ENCODE measurements around the gene SESN2. TPM values are rescaled to one million over a fixed set of nuclear protein-coding genes. Genes with fewer than 3 reads are reported as not detected.

Gene SESN2
- total RNA-seq, 1 experiment from 2014 or later, result 36.8 TPM

DNA sequence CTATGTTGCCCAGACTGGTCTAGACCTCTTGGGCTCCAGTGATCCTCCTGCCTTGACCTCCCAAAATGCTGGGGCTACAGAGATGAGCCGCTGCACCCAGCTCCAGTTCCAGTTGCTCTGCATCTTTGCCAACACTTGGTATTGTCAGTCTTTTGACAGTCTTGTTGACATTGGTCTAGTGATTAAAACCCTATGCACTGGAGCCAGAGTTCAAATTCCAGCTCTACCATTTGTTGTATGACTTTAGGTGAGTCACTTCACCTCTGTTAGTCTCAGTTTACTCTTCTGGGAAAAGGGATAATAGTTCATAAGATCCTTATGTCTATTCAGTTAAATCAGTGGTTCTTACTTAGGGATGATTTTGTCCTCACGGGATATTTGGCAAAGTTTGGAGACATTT is 36.6 kb downstream of the SESN2 start:
- Histone ChIP-seq H3K4me2 (ENCODE audit: low read length) (no peak overlapping the region), H3K79me2 (ENCODE audit: insufficient read depth, low read length) (no peaks in the 10 kb centered on the region), H3K27me3 (ENCODE audit: insufficient read depth, low read length) (no peaks in the 10 kb centered on the region), H3K9ac (ENCODE audit: low read length) (no peak overlapping the region), H3K36me3 (ENCODE audit: control insufficient read depth in 1 of 2, insufficient read depth in 2 of 2, low read length in 2 of 2) (no peaks in the 10 kb centered on the region), H2AFZ (ENCODE audit: low read depth, low read length, poor library complexity, severe bottlenecking) (no peak overlapping the region), H3K4me1 (ENCODE audit: control insufficient read depth in 1 of 2, insufficient read depth in 2 of 2, low read length in 2 of 2) (peaks cover 0 to 9% of the 10 kb centered on the region in 2 experiments; a peak in 1 of 4 replicates), H3K9me2 (ENCODE audit: insufficient read depth) (no peaks in the 10 kb centered on the region), H3K27ac (ENCODE audit: low read depth, low read length) (no peak overlapping the region), H3K4me3 (replicated peaks in 1 of 2; ENCODE audit: low read depth in 1 of 2, low read length in 2 of 2) (no peak overlapping the region), H4K20me1 (ENCODE audit: insufficient read depth) (no peaks in the 10 kb centered on the region), H3K9me3 (ENCODE audit: control insufficient read depth in 1 of 2, insufficient read depth in 1 of 2, low read depth in 1 of 2, low read length in 2 of 2) (no peaks in the 10 kb centered on the region)
- CTCF ChIA-PET, result no interaction called here
- RAD21 ChIA-PET (ENCODE audit: low non-redundant PET in 1 of 2, low total read pairs in 2 of 2, uncharacterized antibody in 2 of 2, unreplicated experiment in 2 of 2), result no interaction called here
- BruUV-seq (replicated peaks), result no TSS peak
- DNase-seq (ENCODE audit: low read depth, low spot score) (no peak), ATAC-seq (no peak)
- intact Hi-C loops (cut with micrococcal nuclease), result no loop called here
- TF ChIP-seq EGR1 (IDR thresholded peaks at IDR 0.05; ENCODE audit: low read depth) (no peak), ELF1 (IDR thresholded peaks at IDR 0.05; ENCODE audit: borderline replicate concordance, low read depth) (no peak)
- POLR2A ChIA-PET, result interaction anchor here (0.6 kb wide), 1 partner anchor 155 kb away, joined by 3 read pairs; no protein-coding TSS in a partner anchor

GRCh38 chr1:28296401-28297261 is 37.3 kb downstream of the SESN2 start:
- no peaks in the 10 kb centered on the region for H3K9me2 ChIP-seq (ENCODE audit: insufficient read depth)
- CTCF ChIA-PET, result no interaction called here
- DNase-seq (ENCODE audit: low read depth, low spot score) (no peak), ATAC-seq (no peak)
- no peaks in the 10 kb centered on the region for H3K36me3 ChIP-seq (ENCODE audit: control insufficient read depth in 1 of 2, insufficient read depth in 2 of 2, low read length in 2 of 2)
- POLR2A ChIA-PET, result no interaction called here
- H3K9ac ChIP-seq (ENCODE audit: low read length), result no peak overlapping the region
- H3K4me3 ChIP-seq (replicated peaks in 1 of 2; ENCODE audit: low read depth in 1 of 2, low read length in 2 of 2), result no peak overlapping the region
- RAD21 ChIA-PET (ENCODE audit: low non-redundant PET in 1 of 2, low total read pairs in 2 of 2, uncharacterized antibody in 2 of 2, unreplicated experiment in 2 of 2), result no interaction called here
- no TSS peak for BruUV-seq (replicated peaks)
- no peak overlapping the region for H3K4me2 ChIP-seq (ENCODE audit: low read length)
- H3K4me1 ChIP-seq (ENCODE audit: control insufficient read depth in 1 of 2, insufficient read depth in 2 of 2, low read length in 2 of 2), result peaks cover 0 to 9% of the 10 kb centered on the region in 2 experiments; a peak in 1 of 4 replicates
- H3K27ac ChIP-seq (ENCODE audit: low read depth, low read length), result no peak overlapping the region
- no peaks in the 10 kb centered on the region for H4K20me1 ChIP-seq (ENCODE audit: insufficient read depth)
- H3K9me3 ChIP-seq (ENCODE audit: control insufficient read depth in 1 of 2, insufficient read depth in 1 of 2, low read depth in 1 of 2, low read length in 2 of 2), result no peaks in the 10 kb centered on the region
- intact Hi-C loops (cut with micrococcal nuclease), result no loop called here
- H3K27me3 ChIP-seq (ENCODE audit: insufficient read depth, low read length), result no peaks in the 10 kb centered on the region
- no peak for TF ChIP-seq CBX3 (IDR thresholded peaks at IDR 0.05; ENCODE audit: low read depth)
- no peak for TF ChIP-seq YY1 (IDR thresholded peaks at IDR 0.05; ENCODE audit: extremely low read depth, insufficient replicate concordance, low read depth, low read length)
- TF ChIP-seq CTCF (IDR thresholded peaks at IDR 0.05 in 2 of 3, conservative IDR thresholded peaks at IDR 0.05 in 1 of 3; ENCODE audit: borderline replicate concordance in 1 of 3, insufficient read depth in 1 of 3, low read depth in 2 of 3, low read length in 2 of 3), result no peak
- no peak for TF ChIP-seq SIN3A (IDR thresholded peaks at IDR 0.05; ENCODE audit: low read depth)
- TF ChIP-seq EZH2 (IDR thresholded peaks at IDR 0.05), result no peak
- TF ChIP-seq POLR2A (IDR thresholded peaks at IDR 0.05; ENCODE audit: borderline replicate concordance, extremely low read depth, insufficient read depth, insufficient read length), result no peak
- TF ChIP-seq EGR1 (IDR thresholded peaks at IDR 0.05; ENCODE audit: low read depth), result no peak
- no peak for TF ChIP-seq ZFX (IDR thresholded peaks at IDR 0.05)
- TF ChIP-seq SP1 (IDR thresholded peaks at IDR 0.05; ENCODE audit: low read depth), result no peak
- TF ChIP-seq SRF (IDR thresholded peaks at IDR 0.05; ENCODE audit: low read depth), result no peak
- no peak for TF ChIP-seq CEBPB (IDR thresholded peaks at IDR 0.05; ENCODE audit: low read depth)
- TF ChIP-seq, protein P1, sequence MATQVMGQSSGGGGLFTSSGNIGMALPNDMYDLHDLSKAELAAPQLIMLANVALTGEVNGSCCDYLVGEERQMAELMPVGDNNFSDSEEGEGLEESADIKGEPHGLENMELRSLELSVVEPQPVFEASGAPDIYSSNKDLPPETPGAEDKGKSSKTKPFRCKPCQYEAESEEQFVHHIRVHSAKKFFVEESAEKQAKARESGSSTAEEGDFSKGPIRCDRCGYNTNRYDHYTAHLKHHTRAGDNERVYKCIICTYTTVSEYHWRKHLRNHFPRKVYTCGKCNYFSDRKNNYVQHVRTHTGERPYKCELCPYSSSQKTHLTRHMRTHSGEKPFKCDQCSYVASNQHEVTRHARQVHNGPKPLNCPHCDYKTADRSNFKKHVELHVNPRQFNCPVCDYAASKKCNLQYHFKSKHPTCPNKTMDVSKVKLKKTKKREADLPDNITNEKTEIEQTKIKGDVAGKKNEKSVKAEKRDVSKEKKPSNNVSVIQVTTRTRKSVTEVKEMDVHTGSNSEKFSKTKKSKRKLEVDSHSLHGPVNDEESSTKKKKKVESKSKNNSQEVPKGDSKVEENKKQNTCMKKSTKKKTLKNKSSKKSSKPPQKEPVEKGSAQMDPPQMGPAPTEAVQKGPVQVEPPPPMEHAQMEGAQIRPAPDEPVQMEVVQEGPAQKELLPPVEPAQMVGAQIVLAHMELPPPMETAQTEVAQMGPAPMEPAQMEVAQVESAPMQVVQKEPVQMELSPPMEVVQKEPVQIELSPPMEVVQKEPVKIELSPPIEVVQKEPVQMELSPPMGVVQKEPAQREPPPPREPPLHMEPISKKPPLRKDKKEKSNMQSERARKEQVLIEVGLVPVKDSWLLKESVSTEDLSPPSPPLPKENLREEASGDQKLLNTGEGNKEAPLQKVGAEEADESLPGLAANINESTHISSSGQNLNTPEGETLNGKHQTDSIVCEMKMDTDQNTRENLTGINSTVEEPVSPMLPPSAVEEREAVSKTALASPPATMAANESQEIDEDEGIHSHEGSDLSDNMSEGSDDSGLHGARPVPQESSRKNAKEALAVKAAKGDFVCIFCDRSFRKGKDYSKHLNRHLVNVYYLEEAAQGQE (IDR thresholded peaks at IDR 0.05; ENCODE audit: low read depth), result no peak
- TF ChIP-seq ATF3 (IDR thresholded peaks at IDR 0.05), result no peak
- H2AFZ ChIP-seq (ENCODE audit: low read depth, low read length, poor library complexity, severe bottlenecking), result no peak overlapping the region
- H3K79me2 ChIP-seq (ENCODE audit: insufficient read depth, low read length), result no peaks in the 10 kb centered on the region
